GM12892 (cell line): ENCODE results near the gene SOS2.

Experiments used
- POLR2AphosphoS5 ChIP-seq: IDR thresholded peaks from 2 replicates; pipeline ENCODE4 v1.6.1; 2011; ENCODE audit warnings: low read depth, low read length, control low read depth
- TAF1 ChIP-seq: IDR thresholded peaks from 2 replicates; pipeline ENCODE4 v1.6.1; 2011; ENCODE audit warnings: low read depth, mild to moderate bottlenecking, control low read depth, low read length, borderline replicate concordance

DNA sequence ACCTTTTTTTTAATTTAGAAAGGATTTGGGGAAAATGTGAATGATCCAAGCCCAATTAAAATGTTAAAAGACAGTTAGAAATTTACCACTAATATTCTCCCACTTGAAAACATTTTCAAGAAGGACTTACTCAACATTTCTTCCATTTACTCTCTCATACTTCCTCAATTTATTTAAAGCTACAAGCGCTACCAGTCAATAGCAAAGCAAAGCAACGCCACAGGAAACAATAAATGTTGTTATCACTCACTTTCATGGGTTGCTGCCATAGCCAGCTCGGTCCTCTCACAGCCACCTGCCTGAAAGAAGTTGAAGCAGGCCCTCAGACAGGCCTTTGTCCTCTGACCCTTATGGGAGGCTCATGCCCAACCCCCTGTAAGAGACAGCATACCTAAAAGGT lies 6.0 kb upstream of the SOS2 start:
- TF ChIP-seq TAF1 (no peak), POLR2AphosphoS5 (no peak)
